ENCODE data around the gene DOCK7. TPM values are rescaled to one million over a fixed set of nuclear protein-coding genes. Genes with fewer than 3 reads are reported as not detected.

DOCK7 gene, protein sequence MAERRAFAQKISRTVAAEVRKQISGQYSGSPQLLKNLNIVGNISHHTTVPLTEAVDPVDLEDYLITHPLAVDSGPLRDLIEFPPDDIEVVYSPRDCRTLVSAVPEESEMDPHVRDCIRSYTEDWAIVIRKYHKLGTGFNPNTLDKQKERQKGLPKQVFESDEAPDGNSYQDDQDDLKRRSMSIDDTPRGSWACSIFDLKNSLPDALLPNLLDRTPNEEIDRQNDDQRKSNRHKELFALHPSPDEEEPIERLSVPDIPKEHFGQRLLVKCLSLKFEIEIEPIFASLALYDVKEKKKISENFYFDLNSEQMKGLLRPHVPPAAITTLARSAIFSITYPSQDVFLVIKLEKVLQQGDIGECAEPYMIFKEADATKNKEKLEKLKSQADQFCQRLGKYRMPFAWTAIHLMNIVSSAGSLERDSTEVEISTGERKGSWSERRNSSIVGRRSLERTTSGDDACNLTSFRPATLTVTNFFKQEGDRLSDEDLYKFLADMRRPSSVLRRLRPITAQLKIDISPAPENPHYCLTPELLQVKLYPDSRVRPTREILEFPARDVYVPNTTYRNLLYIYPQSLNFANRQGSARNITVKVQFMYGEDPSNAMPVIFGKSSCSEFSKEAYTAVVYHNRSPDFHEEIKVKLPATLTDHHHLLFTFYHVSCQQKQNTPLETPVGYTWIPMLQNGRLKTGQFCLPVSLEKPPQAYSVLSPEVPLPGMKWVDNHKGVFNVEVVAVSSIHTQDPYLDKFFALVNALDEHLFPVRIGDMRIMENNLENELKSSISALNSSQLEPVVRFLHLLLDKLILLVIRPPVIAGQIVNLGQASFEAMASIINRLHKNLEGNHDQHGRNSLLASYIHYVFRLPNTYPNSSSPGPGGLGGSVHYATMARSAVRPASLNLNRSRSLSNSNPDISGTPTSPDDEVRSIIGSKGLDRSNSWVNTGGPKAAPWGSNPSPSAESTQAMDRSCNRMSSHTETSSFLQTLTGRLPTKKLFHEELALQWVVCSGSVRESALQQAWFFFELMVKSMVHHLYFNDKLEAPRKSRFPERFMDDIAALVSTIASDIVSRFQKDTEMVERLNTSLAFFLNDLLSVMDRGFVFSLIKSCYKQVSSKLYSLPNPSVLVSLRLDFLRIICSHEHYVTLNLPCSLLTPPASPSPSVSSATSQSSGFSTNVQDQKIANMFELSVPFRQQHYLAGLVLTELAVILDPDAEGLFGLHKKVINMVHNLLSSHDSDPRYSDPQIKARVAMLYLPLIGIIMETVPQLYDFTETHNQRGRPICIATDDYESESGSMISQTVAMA (N-terminal part only)
- 87.6 and 111 TPM in 2 replicates for total RNA-seq (ENCODE audit: low replicate concordance)

DNA sequence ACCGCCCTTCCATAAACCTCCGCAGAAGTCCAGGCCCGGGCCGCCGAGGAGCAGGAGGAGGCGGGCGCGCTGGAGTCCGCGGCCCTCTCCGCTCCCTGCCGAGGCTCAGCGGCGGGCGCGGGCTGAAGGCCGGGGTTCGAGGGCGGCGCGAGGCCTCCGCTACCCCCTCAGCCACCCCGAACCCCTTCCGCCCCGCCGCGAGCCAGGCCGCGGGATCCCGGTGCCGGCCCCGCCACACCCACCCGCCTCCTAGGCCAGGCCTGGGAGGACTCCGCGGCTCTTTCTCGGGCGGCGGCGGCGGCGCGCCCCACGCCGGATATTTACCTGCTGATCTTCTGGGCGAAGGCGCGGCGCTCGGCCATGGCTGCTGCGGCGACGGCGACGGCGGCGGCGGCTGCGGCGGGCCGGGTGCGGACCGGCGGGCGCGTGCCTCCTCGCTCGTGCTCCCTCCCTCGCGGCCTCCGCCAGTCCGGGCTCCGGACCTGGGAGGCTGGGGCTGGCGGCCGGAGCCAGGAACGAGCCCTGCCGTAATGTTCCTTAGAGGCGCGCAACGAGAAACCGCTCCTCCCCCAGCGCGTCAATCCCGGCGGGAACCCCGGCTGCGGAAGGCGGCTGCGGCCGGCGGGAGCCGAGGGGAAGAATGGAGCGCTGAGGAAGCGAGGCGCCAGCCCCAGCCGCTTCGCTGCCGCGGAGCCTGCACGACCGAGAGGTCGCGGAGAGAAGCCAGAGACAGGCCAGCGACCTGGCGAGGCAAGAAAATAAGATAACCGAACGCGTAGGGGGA is at the start of gene DOCK7:
TSS of gene DOCK7 (minus strand) at position 484 of the 784 bp plus-strand sequence. CDS start at position 362, 122 bp downstream.

DNA sequence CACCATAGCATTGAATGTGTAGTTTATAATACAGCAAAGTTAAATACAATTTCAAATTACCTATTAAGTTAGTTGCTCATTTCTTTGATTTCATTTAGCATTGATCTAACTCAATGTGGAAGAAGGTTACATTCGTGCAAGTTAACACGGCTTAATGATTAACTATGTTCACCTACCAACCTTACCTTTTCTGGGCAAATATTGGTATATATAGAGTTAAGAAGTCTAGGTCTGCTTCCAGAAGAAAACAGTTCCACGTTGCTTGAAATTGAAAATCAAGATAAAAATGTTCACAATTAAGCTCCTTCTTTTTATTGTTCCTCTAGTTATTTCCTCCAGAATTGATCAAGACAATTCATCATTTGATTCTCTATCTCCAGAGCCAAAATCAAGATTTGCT is 90.9 kb downstream of the DOCK7 start, which contains the start of gene ANGPTL3:
TSS of gene ANGPTL3 (plus strand) at position 240 of the 400 bp plus-strand sequence. CDS start at position 287, 47 bp downstream.

DNA sequence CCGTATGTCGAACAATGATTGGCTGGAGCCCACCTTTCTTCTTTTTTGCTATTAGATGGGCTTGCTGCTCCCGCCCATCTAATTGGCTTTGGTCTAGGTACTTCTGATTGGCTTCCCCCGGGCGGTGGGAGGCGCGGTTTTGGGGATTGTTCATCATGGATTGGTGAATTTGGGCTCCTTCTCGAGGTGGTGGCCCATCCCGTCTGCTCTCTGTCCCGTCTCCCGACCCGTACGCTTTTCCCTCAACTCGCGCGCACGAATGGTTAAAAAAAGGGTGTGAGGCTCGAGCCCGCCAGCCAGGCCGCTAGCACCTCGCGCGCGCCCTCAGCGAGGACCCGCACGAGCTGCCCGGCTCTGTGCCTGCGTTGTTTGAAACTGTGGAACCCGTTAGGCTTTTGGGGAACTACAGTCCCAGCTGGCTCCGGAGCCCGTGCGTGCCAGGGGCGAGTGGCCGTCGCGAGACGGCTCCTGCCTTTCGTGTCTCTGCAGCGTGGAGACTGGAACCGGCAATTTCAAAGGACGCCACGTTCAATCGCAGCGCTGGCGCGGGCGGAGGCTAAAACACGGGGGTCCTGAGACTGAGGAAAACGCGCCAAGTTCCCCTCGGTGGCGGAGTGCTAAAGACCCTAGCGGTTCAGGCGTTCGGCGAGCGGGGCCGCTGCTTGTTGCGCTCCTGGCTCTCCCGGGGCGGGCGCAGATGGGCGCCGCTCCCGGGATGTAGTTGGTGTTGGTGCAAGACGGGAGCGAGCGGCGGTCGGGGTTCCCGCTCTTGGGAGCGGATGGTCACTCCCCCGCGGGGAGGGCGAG is 251.5 kb downstream of the DOCK7 start, which contains the start of gene USP1:
TSS of gene USP1 (plus strand) at position 584 of the 807 bp plus-strand sequence. CDS start 2,819 bp downstream, outside the sequence.

Other genes with a start within 250 kb of the DOCK7 start
- not detected in 2 replicates for gene ANGPTL3, start 90.9 kb downstream of the DOCK7 start, total RNA-seq (ENCODE audit: low replicate concordance)
- gene ATG4C, start 95.7 kb upstream of the DOCK7 start, total RNA-seq (ENCODE audit: low replicate concordance) = 5.2 and 5.7 TPM in 2 replicates